Measurements from ENCODE around the gene MAPK12.

- TF ChIP-seq POLR2AphosphoS5 (IDR thresholded peaks at IDR 0.05) (no peak), POLR2A (IDR thresholded peaks at IDR 0.05) (no peak), CTCF (IDR thresholded peaks at IDR 0.05) (no peak), EP300 (IDR thresholded peaks at IDR 0.05) (no peak)
These were observed 23.0 kb upstream of the MAPK12 start for GRCh38 chr22:50284479-50284878.
